Measurements from ENCODE around the gene SLC48A1. TPM values are rescaled to one million over a fixed set of nuclear protein-coding genes. Genes with fewer than 3 reads are reported as not detected.
A peak's percentile ranks its signal among the peaks of the same experiment; 100 is the strongest.

The SLC48A1 gene
- total and polyA plus RNA-seq, 4 donors, result 6.1 to 15.4 (median 9.3) TPM

GRCh38 chr12:47767216-47767724 is 5.8 kb upstream of the SLC48A1 start:
- Histone ChIP-seq H3K9ac (ENCODE audit: low read depth in 1 of 2, low read length in 2 of 2) (no peak overlapping the region), H3K9me3 (ENCODE audit: control insufficient read depth in 4 of 4, low read length in 3 of 4) (no peaks in the 10 kb centered on the region), H3K4me1 (ENCODE audit: control insufficient read depth in 4 of 4, insufficient read depth in 4 of 4, low read length in 3 of 4) (peaks cover 2 to 19% (median 7%) of the 10 kb centered on the region in 4 donors), H3K27ac (ENCODE audit: low read depth in 1 of 2, low read length in 2 of 2) (no peak overlapping the region), H3K4me3 (ENCODE audit: low read depth in 1 of 3, low read length in 3 of 3) (no peak overlapping the region), H3K27me3 (ENCODE audit: control insufficient read depth in 4 of 4, insufficient read depth in 4 of 4, low read length in 3 of 4) (no peaks in the 10 kb centered on the region), H3K36me3 (ENCODE audit: control insufficient read depth in 4 of 4, insufficient read depth in 3 of 4, low read depth in 1 of 4, low read length in 3 of 4) (no peaks in the 10 kb centered on the region)
- 45% methylated on average over 4 of the region's 4 CpGs for WGBS
- DNase-seq (ENCODE audit: low spot score), result peak; percentile 68
- TF ChIP-seq HNF4A (conservative IDR thresholded peaks at IDR 0.05) (peak in 1 of 2 donors; percentile 18), YY1 (IDR thresholded peaks at IDR 0.05) (no peak), REST (IDR thresholded peaks at IDR 0.05) (no peak), RAD21 (IDR thresholded peaks at IDR 0.05) (peak; percentile 79 to 83), CTCF (IDR thresholded peaks at IDR 0.05; ENCODE audit: low read depth, low read length, missing input control) (peak; percentile 68)

GRCh38 chr12:47768323-47768811 is 4.7 kb upstream of the SLC48A1 start:
- H3K27me3 ChIP-seq (ENCODE audit: control insufficient read depth in 4 of 4, insufficient read depth in 4 of 4, low read length in 3 of 4), result no peaks in the 10 kb centered on the region
- H3K4me1 ChIP-seq (ENCODE audit: control insufficient read depth in 4 of 4, insufficient read depth in 4 of 4, low read length in 3 of 4), result peaks cover 2 to 19% (median 7%) of the 10 kb centered on the region in 4 donors
- no peak overlapping the region for H3K9ac ChIP-seq (ENCODE audit: low read depth in 1 of 2, low read length in 2 of 2)
- H3K4me3 ChIP-seq (ENCODE audit: low read depth in 1 of 3, low read length in 3 of 3), result no peak overlapping the region
- 45% methylated on average over 2 of the region's 2 CpGs for WGBS
- no peak overlapping the region for H3K27ac ChIP-seq (ENCODE audit: low read depth in 1 of 2, low read length in 2 of 2)
- no peaks in the 10 kb centered on the region for H3K9me3 ChIP-seq (ENCODE audit: control insufficient read depth in 4 of 4, low read length in 3 of 4)
- no peaks in the 10 kb centered on the region for H3K36me3 ChIP-seq (ENCODE audit: control insufficient read depth in 4 of 4, insufficient read depth in 3 of 4, low read depth in 1 of 4, low read length in 3 of 4)
- TF ChIP-seq YY1 (IDR thresholded peaks at IDR 0.05), result peak; percentile 14
- peak; percentile 23 to 25 for TF ChIP-seq HNF4A (conservative IDR thresholded peaks at IDR 0.05)
- TF ChIP-seq FOXA1 (IDR thresholded peaks at IDR 0.05), result peak; percentile 73
- peak in 1 of 2 donors; percentile 19 for TF ChIP-seq RXRA (IDR thresholded peaks at IDR 0.05)
- TF ChIP-seq FOXA2 (IDR thresholded peaks at IDR 0.05), result peak; percentile 85
- TF ChIP-seq MAX (IDR thresholded peaks at IDR 0.05), result no peak
- TF ChIP-seq REST (IDR thresholded peaks at IDR 0.05), result no peak
- DNase-seq (ENCODE audit: low spot score), result no peak

Data from liver (tissue), 9 donors.